Measurements from ENCODE around the gene POLR2M.

Gene POLR2M

DNA sequence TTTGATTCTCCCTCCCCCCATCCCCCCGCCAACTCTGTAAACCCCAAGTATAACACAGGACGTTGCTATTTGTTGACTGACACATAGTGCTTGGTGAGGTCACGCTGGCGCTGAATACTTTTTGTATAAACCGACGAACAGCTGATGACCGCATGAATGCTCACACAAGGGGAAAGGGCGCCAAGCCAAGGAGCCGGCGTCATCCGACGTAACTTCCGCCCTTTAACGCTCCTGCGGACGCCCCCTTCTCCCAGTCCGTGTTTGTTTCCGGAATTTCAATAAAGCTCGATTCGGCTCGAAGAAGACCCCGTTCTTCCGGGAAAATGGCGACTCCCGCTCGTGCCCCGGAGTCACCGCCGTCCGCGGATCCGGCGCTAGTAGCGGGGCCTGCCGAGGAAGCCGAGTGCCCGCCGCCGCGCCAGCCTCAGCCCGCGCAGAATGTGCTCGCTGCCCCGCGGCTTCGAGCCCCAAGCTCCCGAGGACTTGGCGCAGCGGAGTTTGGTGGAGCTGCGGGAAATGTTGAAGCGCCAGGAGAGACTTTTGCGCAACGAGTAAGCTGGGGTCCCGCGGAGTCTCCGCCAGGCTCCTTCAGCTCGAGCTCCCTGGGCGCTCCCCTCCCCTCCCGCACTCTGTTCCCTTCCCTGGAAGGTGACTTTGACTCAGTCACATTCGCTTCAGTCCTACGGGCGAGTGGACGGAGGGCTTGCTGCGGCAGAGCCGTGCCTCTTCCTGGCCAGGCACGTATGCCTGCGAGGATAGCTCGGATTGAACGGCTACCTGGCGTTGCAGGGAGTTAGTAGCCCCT lies at the start of gene POLR2M:
TSS of gene POLR2M (plus strand) at position 310 of the 805 bp plus-strand sequence. CDS start at position 439, 129 bp downstream.
- DNase-seq (ENCODE audit: low spot score) = peak; percentile 95

DNA sequence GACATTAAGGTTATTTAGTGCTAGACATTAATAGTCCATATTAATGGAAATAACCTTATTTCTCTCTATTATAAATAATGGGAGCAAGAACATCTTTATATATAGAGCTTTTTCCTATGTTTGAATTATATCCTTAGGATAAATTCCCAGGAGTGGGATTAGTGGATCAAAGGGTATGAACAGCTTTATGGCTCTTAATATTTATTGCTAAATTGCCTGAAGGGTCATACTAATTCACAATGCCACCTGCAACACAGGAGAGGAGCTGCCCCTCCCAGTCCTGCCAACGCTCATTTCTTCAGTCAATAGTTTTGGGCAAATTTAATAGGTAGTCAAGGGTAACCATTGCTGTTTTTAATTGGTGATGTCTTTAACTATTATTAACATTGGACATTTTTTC lies 48.9 kb upstream of the POLR2M start:
- DNase-seq (ENCODE audit: low spot score) = no peak

DNA sequence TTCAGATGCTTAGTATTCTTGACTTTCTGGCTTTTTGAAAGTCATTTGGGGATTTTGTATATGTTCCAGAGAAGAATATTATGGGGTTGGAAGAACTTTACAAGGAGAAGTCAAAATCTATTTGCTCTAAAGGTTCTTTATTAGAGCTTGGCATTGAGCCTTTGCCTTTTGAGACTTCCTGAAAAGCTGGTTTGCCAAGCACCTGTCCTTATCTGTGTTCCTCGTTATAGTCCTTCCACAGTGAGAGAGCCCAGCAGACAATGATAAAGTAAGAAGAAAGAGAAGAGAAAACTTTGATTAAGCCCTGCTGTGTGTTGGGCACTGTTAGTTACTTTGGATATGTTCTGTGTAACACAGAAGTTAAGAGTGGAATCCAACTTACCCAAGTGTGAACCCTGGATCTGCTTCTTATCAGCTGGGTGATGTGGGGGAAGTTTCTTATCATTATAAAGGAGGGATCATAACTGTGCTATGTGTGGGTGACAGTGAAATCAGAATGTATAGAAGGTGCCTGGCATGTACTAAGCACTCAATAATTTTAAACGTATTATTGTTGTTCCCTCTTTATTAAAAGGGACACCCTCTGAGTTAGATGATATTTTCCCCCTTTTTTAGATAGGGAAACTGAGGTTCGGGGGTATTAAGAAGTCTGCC lies 44.3 kb upstream of the POLR2M start:
- no peak for DNase-seq (ENCODE audit: low spot score)

DNA sequence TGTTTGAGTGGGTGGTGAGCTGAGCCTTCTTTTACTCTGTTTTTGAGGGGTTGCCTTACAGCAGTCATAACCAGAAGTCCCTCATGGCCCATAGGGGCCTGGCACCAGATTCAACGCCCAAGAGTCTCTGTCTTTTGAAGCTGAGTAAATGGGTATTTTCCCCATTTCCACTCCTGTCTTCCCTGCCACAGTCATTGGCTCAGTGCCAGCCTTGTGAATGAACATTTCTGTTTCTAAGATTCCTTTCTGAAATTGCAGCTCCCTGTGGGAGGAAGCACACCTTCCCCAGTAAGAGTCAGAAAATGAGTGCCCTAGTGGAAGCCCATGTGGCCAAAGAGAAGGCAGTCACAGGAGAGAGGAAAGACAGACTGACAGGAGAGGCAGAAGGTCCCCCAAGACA lies 43.7 kb upstream of the POLR2M start:
- DNase-seq (ENCODE audit: low spot score) = no peak

DNA sequence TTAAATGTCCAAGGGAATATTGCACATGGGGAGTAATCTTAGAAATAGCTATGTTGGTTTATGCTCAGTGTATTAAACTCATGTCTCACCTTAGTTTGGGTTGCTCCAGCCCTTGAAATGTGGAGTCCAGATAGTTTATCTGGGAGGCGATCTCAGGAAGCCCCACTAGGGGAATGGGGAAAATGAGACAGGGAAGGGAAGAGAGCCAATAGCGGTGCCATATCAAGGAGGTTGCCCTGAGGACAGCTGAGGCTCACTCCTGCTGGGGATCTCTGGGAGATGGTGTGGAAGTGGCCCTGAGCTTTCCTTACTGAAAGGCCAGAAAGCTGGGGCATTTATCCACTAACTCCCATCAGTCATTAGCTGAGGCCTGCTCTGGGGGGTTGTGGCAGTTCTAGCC lies 43.3 kb upstream of the POLR2M start:
- no peak for DNase-seq (ENCODE audit: low spot score)

DNA sequence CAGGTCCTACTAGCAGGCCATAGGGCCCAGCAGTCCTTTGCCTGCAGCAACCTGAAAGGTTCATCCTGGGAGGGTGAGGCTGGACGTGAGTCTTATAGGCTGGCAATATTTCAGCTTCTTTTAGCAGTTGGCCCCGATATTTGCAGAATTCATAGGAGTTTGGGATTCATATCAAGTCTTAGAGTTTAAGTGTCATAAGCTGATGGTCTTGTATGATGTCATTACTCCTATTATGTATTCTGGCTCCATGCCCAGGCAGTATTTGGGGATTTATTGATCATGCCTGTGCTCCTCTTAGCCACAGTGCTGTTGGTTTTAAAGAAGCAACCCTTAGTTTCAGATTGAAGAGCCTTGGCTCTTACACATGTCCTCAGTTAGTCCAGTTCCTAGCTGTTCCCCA lies 41.3 kb upstream of the POLR2M start:
- DNase-seq (ENCODE audit: low spot score) = no peak

DNA sequence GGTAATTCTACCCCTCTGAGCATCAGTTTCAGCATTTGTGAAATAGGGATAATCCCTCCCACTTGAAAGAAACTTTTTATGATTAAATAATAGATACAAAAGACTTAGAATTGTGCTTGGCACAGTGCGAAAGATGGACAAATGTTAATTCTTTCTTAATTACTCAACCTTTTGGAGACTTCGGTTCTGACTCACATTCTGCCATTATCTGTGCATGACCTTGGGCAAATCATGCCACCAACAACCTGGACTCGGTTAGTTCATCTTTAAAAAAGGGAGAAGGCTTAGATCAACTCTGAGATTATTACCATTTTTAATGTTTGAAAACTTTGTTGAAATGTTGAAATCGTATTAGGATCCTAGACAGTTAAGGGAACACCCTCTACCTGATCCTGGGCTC lies 40.6 kb upstream of the POLR2M start:
- DNase-seq (ENCODE audit: low spot score) = no peak

DNA sequence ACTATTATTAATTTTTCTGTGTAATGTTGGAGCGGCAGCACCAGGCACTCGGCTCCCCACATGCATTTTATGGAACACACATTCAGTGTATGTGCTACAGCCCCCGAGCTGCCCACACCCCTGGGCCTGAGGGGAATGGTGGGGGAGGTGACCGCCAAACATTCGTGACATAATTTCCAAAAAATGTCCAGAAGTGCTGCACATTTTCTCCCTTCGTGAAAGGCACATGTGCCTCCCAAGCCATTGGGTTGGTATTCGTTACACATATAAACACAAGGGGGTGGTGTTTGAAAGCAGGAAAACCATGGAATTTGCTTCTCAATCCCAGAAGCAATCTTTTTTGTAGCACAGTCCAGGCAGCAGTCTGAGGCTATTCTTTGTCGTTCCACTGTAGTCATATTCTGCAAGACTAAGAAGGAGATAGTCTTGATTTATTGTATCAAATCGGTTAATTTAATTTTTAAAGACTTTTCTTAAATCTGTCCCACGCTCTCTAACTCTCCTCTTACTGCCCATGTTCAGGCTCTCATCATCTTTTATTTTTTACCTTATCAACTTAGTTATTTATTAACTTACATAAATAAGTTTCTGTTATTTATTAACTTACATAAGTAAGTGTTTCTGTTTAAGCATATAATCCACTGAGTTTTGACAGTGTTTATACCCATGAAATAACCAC lies 39.2 kb upstream of the POLR2M start:
- DNase-seq (ENCODE audit: low spot score) = peak; percentile 44

DNA sequence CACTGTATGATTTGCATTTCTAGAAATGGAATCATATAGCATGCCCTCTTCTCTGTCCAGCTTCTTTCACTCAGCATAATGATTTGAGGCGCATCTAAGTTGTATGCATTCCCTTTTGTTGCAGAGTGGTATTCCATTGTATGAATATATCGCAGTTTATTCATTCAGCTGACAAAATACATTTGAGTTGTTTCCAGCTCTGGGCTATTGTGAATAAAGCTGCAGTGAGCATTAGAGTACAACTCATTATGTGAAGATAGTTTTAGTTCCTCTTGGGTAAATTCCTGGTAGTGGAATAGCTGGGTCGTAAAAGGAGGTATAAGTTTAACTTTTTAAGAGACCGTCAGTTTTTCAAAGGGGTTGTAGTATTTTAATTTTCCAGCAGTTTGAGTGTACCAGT lies 38.5 kb upstream of the POLR2M start:
- DNase-seq (ENCODE audit: low spot score) = no peak

DNA sequence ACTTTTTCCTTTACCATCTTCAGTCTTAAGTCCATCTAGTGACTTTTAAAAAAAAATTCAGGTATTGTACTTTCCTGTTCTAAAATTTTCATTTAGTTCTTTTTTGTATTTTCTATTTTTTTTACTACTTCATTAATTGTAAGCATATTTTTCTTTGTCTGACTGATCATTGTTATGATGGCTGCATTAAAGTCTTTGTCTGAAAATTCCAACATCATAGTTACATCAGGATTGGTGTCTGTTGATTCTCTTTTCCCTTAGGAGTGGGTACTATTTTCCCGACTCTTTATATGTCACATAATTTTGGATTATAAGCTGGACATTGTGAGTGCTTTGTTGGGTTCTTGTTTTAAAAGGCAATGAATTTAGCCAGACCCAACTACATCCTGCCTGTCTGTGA lies 34.9 kb upstream of the POLR2M start:
- no peak for DNase-seq (ENCODE audit: low spot score)

DNA sequence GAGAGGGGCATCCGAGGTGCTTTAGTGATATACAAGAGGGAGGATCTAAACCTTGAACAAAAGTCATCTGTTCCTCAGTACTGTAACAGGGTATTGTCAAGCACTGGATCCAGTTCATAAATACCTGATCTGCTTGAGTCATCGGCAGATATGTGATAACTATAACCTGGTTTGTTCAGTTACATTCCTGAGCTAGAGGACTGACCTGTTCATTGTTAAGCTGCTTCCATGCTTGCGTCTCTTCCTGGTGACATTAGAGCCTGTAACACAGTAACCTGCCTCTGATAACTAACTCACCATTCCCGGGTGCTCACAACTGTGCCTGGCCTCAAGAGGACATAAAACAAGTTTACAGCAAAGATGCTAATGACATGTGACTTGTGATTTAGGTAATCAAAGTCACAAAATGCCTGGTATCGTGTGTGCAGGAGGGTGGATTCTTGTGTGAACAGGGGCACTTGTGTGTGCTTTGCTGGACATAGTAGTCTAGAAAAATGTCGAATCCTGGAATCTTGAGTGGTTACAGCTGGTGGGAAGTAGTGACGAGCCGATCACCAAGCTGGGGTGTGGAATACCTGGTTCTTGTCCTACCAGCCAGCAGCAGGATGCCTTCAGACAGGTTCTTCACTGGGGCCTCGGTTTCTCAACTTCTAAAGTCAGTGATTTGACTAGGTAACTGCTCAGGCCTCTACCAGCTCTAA lies 30.9 kb upstream of the POLR2M start:
- DNase-seq (ENCODE audit: low spot score) = no peak

DNA sequence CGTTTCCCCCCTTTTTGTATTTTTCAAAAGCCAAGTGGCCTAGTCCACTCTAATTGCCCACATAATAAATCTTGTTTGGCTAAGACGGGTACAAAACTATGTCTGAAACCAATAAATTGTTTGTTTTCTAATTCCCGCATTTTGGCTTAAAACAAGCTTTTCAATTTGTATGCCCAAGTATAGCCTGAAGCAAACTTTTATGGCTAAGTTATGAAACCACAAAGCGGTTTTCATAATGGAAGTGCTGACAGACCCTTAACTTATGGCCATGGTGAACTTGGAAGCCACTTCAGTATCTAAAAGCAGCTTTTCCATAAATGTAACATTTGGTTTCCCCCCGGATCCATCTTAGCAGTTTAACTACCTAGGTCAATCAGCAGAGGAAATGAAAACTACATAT lies 29.9 kb upstream of the POLR2M start:
- no peak for DNase-seq (ENCODE audit: low spot score)

DNA sequence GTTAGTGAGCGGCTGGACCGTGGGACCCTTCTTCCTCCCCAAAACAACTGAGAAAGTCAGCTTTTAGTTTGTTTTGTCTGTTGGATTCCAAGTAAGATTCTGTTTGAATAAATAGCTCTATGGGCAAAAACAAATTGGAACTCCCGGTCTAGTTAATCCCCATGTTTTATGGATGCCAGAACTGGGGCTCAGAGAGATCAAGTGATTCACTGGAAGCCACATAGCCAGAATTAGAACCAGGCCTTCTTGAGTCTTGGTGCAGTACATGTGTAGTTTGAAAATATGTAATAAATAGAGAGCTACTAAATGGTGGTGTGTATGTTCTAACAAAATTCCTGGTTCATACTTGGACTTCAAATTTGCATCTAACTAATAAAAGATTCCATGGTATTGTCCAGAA lies 29.3 kb upstream of the POLR2M start:
- no peak for DNase-seq (ENCODE audit: low spot score)

DNA sequence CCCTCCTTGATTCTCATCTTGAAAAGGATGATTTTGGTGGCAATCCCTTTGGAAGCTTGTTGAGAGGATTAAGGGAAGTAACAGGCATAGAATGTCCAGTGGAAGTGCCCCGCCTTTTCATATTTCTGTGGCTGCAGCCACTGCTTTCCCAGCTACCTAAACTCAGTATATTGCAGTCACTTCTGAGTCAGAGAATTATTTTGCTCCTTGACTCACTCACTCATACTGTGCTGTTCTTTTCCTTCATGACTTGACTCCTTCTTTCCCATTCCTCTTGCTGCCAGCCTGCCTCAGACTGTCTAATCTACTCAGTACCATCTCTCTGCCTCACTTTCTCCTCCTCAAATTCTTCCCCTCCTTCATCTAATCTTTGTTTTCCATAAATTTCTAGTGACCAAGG lies 26.5 kb upstream of the POLR2M start:
- DNase-seq (ENCODE audit: low spot score) = no peak

DNA sequence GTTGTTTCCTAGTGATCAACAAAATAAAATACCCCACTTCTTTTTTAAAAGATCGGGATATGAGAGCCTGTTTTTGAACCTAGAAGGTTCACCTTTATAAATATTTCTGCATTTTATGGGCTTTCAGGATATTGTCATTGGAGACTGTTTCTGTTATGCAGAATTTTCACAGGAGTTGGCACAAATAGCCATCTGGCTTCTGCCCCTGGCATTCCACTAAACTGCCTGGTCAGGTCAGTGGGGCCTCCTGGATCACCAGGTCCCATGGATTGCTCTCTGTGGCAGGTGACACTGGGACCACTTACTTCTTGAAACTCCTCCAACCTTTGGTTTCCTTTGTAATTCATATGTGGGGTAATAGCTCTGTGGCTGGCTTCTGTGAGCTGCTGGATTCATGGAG lies 25.5 kb upstream of the POLR2M start:
- no peak for DNase-seq (ENCODE audit: low spot score)

DNA sequence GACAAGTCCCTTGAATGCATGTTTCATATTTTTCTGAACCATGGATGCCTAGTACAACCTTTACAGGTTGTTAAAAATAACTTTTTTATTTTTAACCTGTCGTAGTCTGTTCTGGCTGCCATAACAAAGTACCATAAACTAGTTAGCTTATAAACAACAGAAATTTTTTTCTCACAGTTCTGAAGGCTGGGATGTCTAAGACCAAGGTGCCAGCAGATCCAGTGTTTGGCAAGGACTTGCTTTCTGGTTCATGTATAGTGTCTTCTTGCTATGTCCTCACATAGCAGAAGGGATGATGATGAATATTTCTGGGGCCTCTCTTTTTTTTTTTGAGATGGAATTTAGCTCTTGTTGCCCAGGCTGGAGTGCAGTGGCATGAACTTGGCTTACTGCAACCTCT lies 23.0 kb upstream of the POLR2M start:
- DNase-seq (ENCODE audit: low spot score) = no peak

DNA sequence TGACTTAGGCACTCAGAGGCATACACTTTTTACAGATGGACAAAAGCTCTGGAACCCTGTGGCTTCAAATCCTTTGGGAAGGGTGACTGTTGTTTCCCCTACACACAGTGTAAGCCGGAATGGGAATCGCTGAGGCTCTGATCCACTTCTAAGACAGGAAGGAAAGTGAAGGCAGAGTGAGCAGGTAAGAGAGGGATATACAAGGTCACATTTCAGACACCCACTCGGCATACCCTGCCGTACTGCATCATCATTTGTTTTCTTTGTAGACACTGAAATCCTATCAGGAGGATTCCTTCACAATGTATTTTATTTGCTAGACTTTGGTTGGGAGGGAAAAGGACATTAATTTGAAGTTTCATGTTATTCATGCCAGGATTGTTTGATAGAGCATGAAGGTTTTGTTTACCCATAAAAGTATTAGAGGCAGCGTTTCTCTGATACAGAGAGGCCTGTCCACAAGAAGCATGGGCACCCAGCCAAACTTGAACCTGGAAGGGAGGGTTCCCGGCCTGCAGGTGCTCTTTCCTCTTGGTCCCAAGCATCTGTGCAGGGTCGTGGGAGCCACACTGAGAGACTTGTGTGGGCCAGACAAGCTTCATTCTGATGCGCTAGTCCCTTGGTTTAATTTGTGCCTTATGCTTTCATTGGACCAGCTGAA lies 21.9 kb upstream of the POLR2M start:
- DNase-seq (ENCODE audit: low spot score) = no peak

DNA sequence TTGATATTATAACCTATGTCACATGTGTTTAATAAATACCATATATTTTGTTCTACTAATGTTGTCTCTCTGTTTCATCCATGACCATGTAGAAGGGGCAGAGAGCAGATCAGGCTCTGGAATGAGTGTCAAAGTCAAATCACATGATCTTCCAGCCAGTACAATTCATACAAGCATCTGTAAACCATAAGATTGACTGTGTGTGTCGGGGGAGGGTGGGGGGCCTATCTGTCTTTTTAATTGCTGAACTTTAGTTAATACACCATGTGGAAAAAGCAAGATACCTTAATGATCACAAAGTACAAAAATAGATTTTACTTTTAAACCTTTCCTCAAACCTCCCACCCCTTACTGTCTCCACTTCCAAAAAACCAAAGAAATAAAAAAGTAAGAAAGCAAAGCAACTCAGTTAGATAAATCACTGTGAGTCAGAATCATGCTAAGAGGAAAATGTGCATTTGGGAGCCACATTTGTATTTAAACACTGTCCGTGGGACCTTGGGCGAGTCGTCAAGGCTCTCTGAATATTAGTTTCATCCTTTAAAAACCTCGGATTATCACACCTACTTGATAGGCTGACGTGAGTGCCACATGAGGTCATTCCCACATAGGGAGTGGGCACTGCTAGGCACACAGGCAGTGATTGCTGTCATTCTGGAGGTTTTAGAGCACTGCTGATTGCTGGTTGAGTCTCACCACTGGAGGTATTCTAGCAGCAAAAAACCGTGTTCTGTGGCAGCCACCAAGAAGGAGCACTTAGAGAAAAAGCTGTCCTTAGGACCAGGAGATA lies 21.0 kb upstream of the POLR2M start:
- no peak for DNase-seq (ENCODE audit: low spot score)

DNA sequence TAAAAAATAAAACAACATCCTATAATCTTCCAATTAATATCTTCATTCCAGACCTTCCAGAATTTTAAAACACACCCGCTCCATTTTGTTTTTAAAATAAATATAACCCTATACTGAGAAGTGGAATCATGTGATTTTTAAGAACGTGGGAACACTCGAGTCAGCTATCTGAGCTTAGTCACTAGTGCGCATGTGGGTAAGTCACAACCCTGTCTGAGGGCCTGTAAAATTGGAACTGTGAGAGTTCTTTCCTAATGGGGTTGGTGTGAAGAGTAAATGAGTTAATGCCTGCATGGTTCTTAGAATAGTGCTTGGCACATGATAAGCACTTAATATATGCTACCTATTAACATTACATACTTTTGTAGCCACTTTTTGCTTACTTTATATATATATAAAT lies 19.9 kb upstream of the POLR2M start:
- DNase-seq (ENCODE audit: low spot score) = no peak

DNA sequence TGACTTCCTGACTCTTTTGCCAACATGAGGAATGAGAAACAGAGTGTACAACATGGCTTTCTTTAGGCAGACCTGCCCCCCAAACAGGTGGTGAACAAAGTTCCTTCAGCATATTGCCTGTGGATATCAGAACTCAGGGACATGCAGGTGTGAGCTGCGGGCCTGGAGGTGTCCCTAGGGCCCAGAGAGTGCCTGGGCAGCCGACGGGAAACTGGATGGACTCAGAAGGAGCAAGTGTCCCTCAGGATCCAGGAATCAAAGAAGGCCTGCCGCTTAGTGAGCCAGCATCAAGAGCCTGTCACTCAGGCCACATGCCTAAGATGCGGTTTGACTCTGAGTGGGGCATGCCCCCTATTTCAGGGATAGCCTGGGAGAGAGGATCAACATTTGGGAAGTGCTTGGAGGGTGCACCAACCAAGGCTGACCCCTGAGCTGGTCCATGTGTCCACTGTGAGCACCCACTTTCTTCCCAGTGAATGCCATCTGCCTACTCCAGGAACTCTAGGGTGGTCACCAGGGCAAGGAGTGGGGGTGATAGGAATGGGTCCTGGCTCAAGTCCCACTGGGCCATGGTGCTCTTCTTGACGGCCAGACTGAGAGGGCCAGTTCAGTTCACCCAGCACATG lies 16.1 kb upstream of the POLR2M start:
- no peak for DNase-seq (ENCODE audit: low spot score)

DNA sequence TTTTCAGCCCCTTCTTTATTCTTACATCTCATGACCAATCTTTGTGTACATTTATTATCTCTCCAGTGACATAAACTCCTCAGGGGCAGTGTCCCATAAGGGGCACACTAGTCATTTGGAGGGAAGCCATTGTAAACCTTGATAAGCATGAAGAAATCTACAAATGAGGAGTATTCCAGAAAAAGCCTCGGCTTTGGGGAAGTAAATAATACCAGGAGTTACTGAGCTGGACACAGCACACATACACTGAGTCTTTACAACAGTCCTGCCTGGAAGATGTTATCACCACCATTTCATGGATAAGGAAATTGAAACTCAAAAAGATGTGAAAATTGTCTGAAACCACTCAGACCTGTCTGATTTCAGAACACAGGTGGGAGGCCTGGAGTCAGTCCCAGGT lies 15.4 kb upstream of the POLR2M start:
- DNase-seq (ENCODE audit: low spot score) = no peak

Data from putamen (tissue), 1 donor.